ENCODE data around the gene HIBCH. TPM values are rescaled to one million over a fixed set of nuclear protein-coding genes. Genes with fewer than 3 reads are reported as not detected.
"Not testable (repeated sequence)": the region's sequence is repeated elsewhere in the genome, so short reads cannot be mapped to it uniquely, and the experiment has no call there.

HIBCH gene
- total and polyA plus RNA-seq, 7 experiments from 2014 or later, result 11.3 to 25.1 (median 23.9) TPM

- ChIA-PET CTCF (no interaction called here), POLR2A (no interaction called here)
- H3K36me3 Mint-ChIP-seq, result no peaks in the 10 kb centered on the region
- H3K4me1 ChIP-seq (ENCODE audit: control insufficient read depth in 2 of 2, insufficient read depth in 2 of 2, low read length in 2 of 2), result no peaks in the 10 kb centered on the region
- no peak overlapping the region for H3K27ac ChIP-seq (ENCODE audit: low read depth, low read length)
- no peak overlapping the region for H3K4me3 Mint-ChIP-seq
- H3K9me3 ChIP-seq (ENCODE audit: control insufficient read depth in 2 of 3, low read length in 3 of 3), result no peaks in the 10 kb centered on the region
- ATAC-seq (no peak), DNase-seq (no peak)
- no peak overlapping the region for H3K4me3 ChIP-seq (ENCODE audit: low read length)
- peaks cover 0 to 38% (median 0%) of the 10 kb centered on the region in 5 donors for H3K27me3 Mint-ChIP-seq
- H3K36me3 ChIP-seq (ENCODE audit: control insufficient read depth in 2 of 3, insufficient read depth in 3 of 3, low read length in 3 of 3), result no peaks in the 10 kb centered on the region
- H3K27ac Mint-ChIP-seq, result no peak overlapping the region
- intact Hi-C loops (cut with micrococcal nuclease), result no loop called here
- no peaks in the 10 kb centered on the region for H3K27me3 ChIP-seq (ENCODE audit: control insufficient read depth in 2 of 2, insufficient read depth in 2 of 2, low read length in 2 of 2)
- peaks cover 0 to 2% (median 0%) of the 10 kb centered on the region in 7 donors for H3K4me1 Mint-ChIP-seq
- no peaks in the 10 kb centered on the region for H3K9me3 Mint-ChIP-seq
Observed at GRCh38 chr2:190336420-190336819, 16.8 kb upstream of the HIBCH start.

- H3K4me1 Mint-ChIP-seq; H3K4me3 ChIP-seq (ENCODE audit: low read length); H3K9me3 ChIP-seq (ENCODE audit: control insufficient read depth in 2 of 3, low read length in 3 of 3); H3K36me3 ChIP-seq (ENCODE audit: control insufficient read depth in 2 of 3, insufficient read depth in 3 of 3, low read length in 3 of 3); DNase-seq; H3K27ac ChIP-seq (ENCODE audit: low read depth, low read length); H3K9me3 Mint-ChIP-seq; intact Hi-C loops (cut with micrococcal nuclease); ATAC-seq; H3K27me3 ChIP-seq (ENCODE audit: control insufficient read depth in 2 of 2, insufficient read depth in 2 of 2, low read length in 2 of 2); H3K36me3 Mint-ChIP-seq; H3K27ac Mint-ChIP-seq; POLR2A ChIA-PET; H3K4me1 ChIP-seq (ENCODE audit: control insufficient read depth in 2 of 2, insufficient read depth in 2 of 2, low read length in 2 of 2); H3K4me3 Mint-ChIP-seq: not testable (repeated sequence)
- peaks cover 0 to 40% (median 3%) of the 10 kb centered on the region in 5 donors for H3K27me3 Mint-ChIP-seq
- CTCF ChIA-PET, result interaction anchor here (0.7 kb wide), 1 partner anchor 11 kb away, joined by 4 read pairs; no protein-coding TSS in a partner anchor
Observed at GRCh38 chr2:190335584-190335983, 16.0 kb upstream of the HIBCH start.

- peaks cover under 1 to 40% (median 3%) of the 10 kb centered on the region in 5 donors for H3K27me3 Mint-ChIP-seq
- no peak overlapping the region for H3K4me3 Mint-ChIP-seq
- no peak overlapping the region for H3K27ac Mint-ChIP-seq
- no peaks in the 10 kb centered on the region for H3K36me3 ChIP-seq (ENCODE audit: control insufficient read depth in 2 of 3, insufficient read depth in 3 of 3, low read length in 3 of 3)
- H3K4me3 ChIP-seq (ENCODE audit: low read length), result no peak overlapping the region
- no peak for DNase-seq
- H3K27ac ChIP-seq (ENCODE audit: low read depth, low read length), result no peak overlapping the region
- H3K4me1 Mint-ChIP-seq, result peaks cover 0 to 2% (median 0%) of the 10 kb centered on the region in 7 donors
- no peaks in the 10 kb centered on the region for H3K9me3 ChIP-seq (ENCODE audit: control insufficient read depth in 2 of 3, low read length in 3 of 3)
- no peaks in the 10 kb centered on the region for H3K27me3 ChIP-seq (ENCODE audit: control insufficient read depth in 2 of 2, insufficient read depth in 2 of 2, low read length in 2 of 2)
- ATAC-seq, result no peak
- ChIA-PET CTCF (interaction anchor here (0.7 kb wide), 1 partner anchor 11 kb away, joined by 4 read pairs; no protein-coding TSS in a partner anchor), POLR2A (no interaction called here)
- no peaks in the 10 kb centered on the region for H3K36me3 Mint-ChIP-seq
- no peaks in the 10 kb centered on the region for H3K9me3 Mint-ChIP-seq
- intact Hi-C loops (cut with micrococcal nuclease), result no loop called here
- no peaks in the 10 kb centered on the region for H3K4me1 ChIP-seq (ENCODE audit: control insufficient read depth in 2 of 2, insufficient read depth in 2 of 2, low read length in 2 of 2)
Observed at GRCh38 chr2:190335225-190335559, 15.6 kb upstream of the HIBCH start.

DNA sequence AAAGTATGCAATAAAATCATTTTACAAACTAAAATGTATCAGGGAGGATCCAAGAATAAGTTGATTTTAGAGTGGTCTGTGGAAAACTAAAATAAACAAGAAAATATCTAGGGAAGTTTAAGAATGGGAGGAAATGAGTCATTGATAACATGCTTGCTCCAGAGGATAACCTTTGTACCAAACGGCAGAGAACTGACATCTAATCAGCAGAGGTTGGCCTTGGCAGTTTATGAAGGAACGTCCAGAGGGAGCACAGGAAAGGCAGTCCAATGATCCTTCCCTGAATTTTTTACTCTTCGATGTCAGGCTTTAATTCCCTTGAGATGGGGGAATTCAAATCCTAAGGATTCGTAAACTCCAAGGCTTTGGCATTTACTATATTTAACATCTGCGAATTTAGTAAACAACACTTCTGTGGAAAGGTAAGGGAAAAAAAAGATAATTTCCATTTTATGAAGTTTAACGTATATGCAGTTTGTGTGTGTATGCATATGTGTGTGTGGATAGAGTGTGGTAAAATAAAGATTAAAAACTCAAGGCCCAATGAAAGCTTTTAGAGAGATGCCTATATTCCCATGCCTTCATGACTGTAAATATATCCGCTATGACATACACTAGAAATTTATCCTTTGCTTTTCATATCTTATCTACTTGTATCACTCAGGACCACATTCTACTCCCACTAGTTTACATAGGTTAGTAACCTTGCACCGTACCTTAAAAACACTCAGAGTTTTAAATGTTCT, 15.0 kb upstream of the HIBCH start:
- intact Hi-C loops (cut with micrococcal nuclease), result no loop called here
- no peak overlapping the region for H3K27ac Mint-ChIP-seq
- CTCF ChIA-PET, result interaction anchor here (0.7 kb wide), 1 partner anchor 10 kb away, joined by 4 read pairs; no protein-coding TSS in a partner anchor

DNA sequence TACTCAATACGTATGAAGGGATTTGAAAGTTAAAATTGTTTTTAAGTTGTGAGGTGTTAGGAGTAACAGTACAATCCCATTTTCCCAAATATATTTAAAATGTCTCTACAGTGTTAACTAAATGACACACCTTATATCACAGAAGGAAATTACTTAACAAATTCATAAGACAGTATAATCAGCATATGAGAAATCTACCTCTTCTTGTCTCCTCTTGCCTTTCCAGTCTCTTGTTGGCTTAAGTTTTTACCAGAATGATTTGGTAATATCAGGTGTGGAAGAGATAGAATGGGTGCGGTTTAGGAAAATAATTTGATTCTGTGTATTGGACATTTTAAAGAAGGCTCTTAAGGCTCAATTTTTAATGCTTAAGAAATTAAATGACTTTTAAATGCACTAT, 14.3 kb upstream of the HIBCH start:
- CTCF ChIA-PET, result no interaction called here
- no peaks in the 10 kb centered on the region for H3K9me3 Mint-ChIP-seq
- peaks cover 12 to 46% (median 12%) of the 10 kb centered on the region in 5 donors for H3K27me3 Mint-ChIP-seq

More for the DNA sequence above, 15.0 kb upstream of the HIBCH start:
- H3K27me3 Mint-ChIP-seq, result peaks cover 6 to 44% (median 7%) of the 10 kb centered on the region in 5 donors
- H3K4me3 Mint-ChIP-seq, result no peak overlapping the region
- peaks cover 0 to 2% (median 0%) of the 10 kb centered on the region in 7 donors for H3K4me1 Mint-ChIP-seq
- Histone ChIP-seq H3K27me3 (ENCODE audit: control insufficient read depth in 2 of 2, insufficient read depth in 2 of 2, low read length in 2 of 2) (no peaks in the 10 kb centered on the region), H3K36me3 (ENCODE audit: control insufficient read depth in 2 of 3, insufficient read depth in 3 of 3, low read length in 3 of 3) (no peaks in the 10 kb centered on the region), H3K4me3 (ENCODE audit: low read length) (no peak overlapping the region), H3K9me3 (ENCODE audit: control insufficient read depth in 2 of 3, low read length in 3 of 3) (no peaks in the 10 kb centered on the region), H3K27ac (ENCODE audit: low read depth, low read length) (no peak overlapping the region), H3K4me1 (ENCODE audit: control insufficient read depth in 2 of 2, insufficient read depth in 2 of 2, low read length in 2 of 2) (no peaks in the 10 kb centered on the region)
- no peaks in the 10 kb centered on the region for H3K36me3 Mint-ChIP-seq
- DNase-seq (no peak), ATAC-seq (no peak)
- H3K9me3 Mint-ChIP-seq, result no peaks in the 10 kb centered on the region
- POLR2A ChIA-PET, result no interaction called here

DNA sequence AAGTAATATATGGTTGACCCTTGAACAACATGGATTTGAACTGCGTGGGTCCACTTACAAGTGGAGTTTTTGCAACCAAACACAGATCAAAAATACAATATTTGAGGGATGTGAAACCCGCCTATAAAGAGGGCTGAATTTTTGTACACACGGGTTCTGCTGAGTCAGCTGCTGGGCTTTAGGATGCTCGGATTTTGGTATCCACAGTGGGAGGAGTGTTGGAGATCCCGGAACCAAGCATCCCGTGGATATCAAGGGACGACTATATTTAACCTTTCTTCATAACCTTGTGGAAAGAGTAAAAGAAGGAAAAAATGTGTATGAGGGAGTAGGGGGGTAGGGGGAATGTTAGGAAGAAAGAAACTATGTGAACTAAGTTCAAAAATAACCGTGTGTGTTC, 13.8 kb upstream of the HIBCH start:
- Histone ChIP-seq H3K27me3 (ENCODE audit: control insufficient read depth in 2 of 2, insufficient read depth in 2 of 2, low read length in 2 of 2) (no peaks in the 10 kb centered on the region), H3K4me3 (ENCODE audit: low read length) (no peak overlapping the region), H3K9me3 (ENCODE audit: control insufficient read depth in 2 of 3, low read length in 3 of 3) (no peaks in the 10 kb centered on the region), H3K36me3 (ENCODE audit: control insufficient read depth in 2 of 3, insufficient read depth in 3 of 3, low read length in 3 of 3) (no peaks in the 10 kb centered on the region), H3K4me1 (ENCODE audit: control insufficient read depth in 2 of 2, insufficient read depth in 2 of 2, low read length in 2 of 2) (no peaks in the 10 kb centered on the region), H3K27ac (ENCODE audit: low read depth, low read length) (no peak overlapping the region)
- no peak for ATAC-seq
- DNase-seq, result no peak
- ChIA-PET POLR2A (interaction anchor here (0.6 kb wide), 1 partner anchor 119 kb away, joined by 3 read pairs; no protein-coding TSS in a partner anchor), CTCF (no interaction called here)
- Mint-ChIP-seq H3K4me3 (no peak overlapping the region), H3K36me3 (no peaks in the 10 kb centered on the region), H3K27me3 (peaks cover 12 to 46% (median 12%) of the 10 kb centered on the region in 5 donors), H3K9me3 (no peaks in the 10 kb centered on the region), H3K4me1 (peaks cover 0 to 2% (median 0%) of the 10 kb centered on the region in 7 donors), H3K27ac (no peak overlapping the region)
- intact Hi-C loops (cut with micrococcal nuclease), result no loop called here

More for the DNA sequence above, 14.3 kb upstream of the HIBCH start:
- Histone ChIP-seq H3K4me3 (ENCODE audit: low read length) (no peak overlapping the region), H3K27ac (ENCODE audit: low read depth, low read length) (no peak overlapping the region), H3K27me3 (ENCODE audit: control insufficient read depth in 2 of 2, insufficient read depth in 2 of 2, low read length in 2 of 2) (no peaks in the 10 kb centered on the region), H3K36me3 (ENCODE audit: control insufficient read depth in 2 of 3, insufficient read depth in 3 of 3, low read length in 3 of 3) (no peaks in the 10 kb centered on the region), H3K4me1 (ENCODE audit: control insufficient read depth in 2 of 2, insufficient read depth in 2 of 2, low read length in 2 of 2) (no peaks in the 10 kb centered on the region), H3K9me3 (ENCODE audit: control insufficient read depth in 2 of 3, low read length in 3 of 3) (no peaks in the 10 kb centered on the region)
- peaks cover 0 to 2% (median 0%) of the 10 kb centered on the region in 7 donors for H3K4me1 Mint-ChIP-seq
- H3K36me3 Mint-ChIP-seq, result no peaks in the 10 kb centered on the region
- no peak overlapping the region for H3K4me3 Mint-ChIP-seq
- ATAC-seq (no peak), DNase-seq (no peak)
- intact Hi-C loops (cut with micrococcal nuclease), result no loop called here
- H3K27ac Mint-ChIP-seq, result no peak overlapping the region
- POLR2A ChIA-PET, result no interaction called here

DNA sequence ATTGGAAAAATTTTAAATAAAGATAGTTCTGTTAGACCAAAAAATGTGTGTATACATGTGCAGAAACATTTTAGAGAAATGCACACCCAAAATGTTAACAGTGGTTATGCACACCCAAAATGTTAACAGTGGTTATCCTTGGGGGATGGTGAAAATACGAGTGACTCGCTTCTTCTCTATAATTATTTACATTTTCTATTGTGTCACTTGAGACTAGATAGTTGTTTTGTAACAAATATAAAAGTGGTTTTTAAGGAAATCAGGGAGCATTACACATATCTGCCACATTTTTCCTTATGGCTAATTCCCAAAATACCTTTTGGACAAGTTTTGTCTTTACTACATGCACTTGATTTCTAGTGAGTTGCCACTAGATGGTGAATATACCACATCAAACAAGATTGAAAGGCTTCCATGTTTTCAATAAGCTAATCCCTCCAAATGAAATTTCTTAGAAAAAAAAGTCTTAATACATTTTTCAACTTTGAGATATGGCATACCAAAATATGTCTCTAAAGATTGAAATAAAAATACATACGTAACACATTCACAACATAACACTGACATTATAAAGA, 9.0 kb upstream of the HIBCH start:
- intact Hi-C loops (cut with micrococcal nuclease), result no loop called here
- H3K9me3 ChIP-seq (ENCODE audit: control insufficient read depth in 2 of 3, low read length in 3 of 3), result no peaks in the 10 kb centered on the region
- ATAC-seq (no peak), DNase-seq (no peak)
- Mint-ChIP-seq H3K36me3 (no peaks in the 10 kb centered on the region), H3K9me3 (peaks cover 0 to 2% (median 0%) of the 10 kb centered on the region in 11 donors), H3K4me3 (no peak overlapping the region), H3K4me1 (no peaks in the 10 kb centered on the region), H3K27me3 (peaks cover 25 to 54% (median 37%) of the 10 kb centered on the region in 5 donors), H3K27ac (no peak overlapping the region)
- H3K36me3 ChIP-seq (ENCODE audit: control insufficient read depth in 2 of 3, insufficient read depth in 3 of 3, low read length in 3 of 3), result no peaks in the 10 kb centered on the region
- no peak overlapping the region for H3K4me3 ChIP-seq (ENCODE audit: low read length)
- no peak overlapping the region for H3K27ac ChIP-seq (ENCODE audit: low read depth, low read length)
- POLR2A ChIA-PET, result no interaction called here
- H3K27me3 ChIP-seq (ENCODE audit: control insufficient read depth in 2 of 2, insufficient read depth in 2 of 2, low read length in 2 of 2), result no peaks in the 10 kb centered on the region
- H3K4me1 ChIP-seq (ENCODE audit: control insufficient read depth in 2 of 2, insufficient read depth in 2 of 2, low read length in 2 of 2), result no peaks in the 10 kb centered on the region
- CTCF ChIA-PET, result no interaction called here

All from naive thymus-derived CD4-positive, alpha-beta T cell (primary cell).